HUES64 (cell line): ENCODE results near the gene FBXO17.

ENCODE experiments used
- H3K27ac ChIP-seq: 2 replicates; pipeline ENCODE4 v1.7.0; 2013; ENCODE audit warnings: low read depth, low read length, inconsistent platforms
- H3K27me3 ChIP-seq: 2 replicates; pipeline ENCODE4 v1.6.1; 2013; ENCODE audit warnings: mild to moderate bottlenecking, low read length; ENCODE audit not compliant: insufficient read depth
- H3K36me3 ChIP-seq: 2 replicates; pipeline ENCODE4 v1.6.1; 2013; ENCODE audit warnings: mild to moderate bottlenecking, low read length; ENCODE audit not compliant: insufficient read depth
- H3K4me1 ChIP-seq: 2 replicates; pipeline ENCODE4 v1.6.1; 2013; ENCODE audit warnings: mild to moderate bottlenecking, low read length, moderate library complexity; ENCODE audit not compliant: insufficient read depth
- H3K4me3 ChIP-seq: 2 replicates; pipeline ENCODE4 v1.5.1; 2013; ENCODE audit warnings: mild to moderate bottlenecking, low read length, moderate library complexity
- H3K9ac ChIP-seq: 2 replicates; pipeline ENCODE4 v1.6.1; 2013; ENCODE audit warnings: mild to moderate bottlenecking, low read depth, low read length
- H3K9me3 ChIP-seq: 2 replicates; pipeline ENCODE4 v1.6.1; 2013; ENCODE audit warnings: low read depth, low read length; ENCODE audit not compliant: insufficient read depth
- WGBS: fragments of 150-250, 120-280 bp; methylation state at CpG from one replicate; pipeline ENCODE4 v1.1.7; 2013; ENCODE audit warnings: missing lambda C conversion rate; 5-methylcytosine and 5-hydroxymethylcytosine counted together

FBXO17 gene

DNA sequence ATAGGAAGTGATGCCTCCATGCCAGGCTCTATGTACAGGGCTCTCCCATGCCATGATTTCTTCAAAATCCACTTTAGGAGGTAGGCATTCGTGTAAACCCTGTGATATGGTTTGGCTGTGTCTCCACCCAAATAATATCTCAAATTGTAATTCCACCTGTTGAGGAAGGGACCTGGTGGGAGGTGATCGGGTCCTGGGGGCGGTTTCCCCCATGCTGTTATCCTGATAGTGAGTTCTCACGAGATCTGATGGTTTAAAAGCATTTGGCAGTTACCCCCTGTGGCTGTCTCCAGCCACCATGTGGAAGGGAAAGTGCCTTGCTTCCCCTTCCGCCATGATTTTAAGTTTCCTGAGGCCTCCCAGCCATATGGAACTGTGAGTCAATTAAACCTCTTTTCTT, 53.1 kb downstream of the FBXO17 start:
- Histone ChIP-seq H3K4me3 (no peak overlapping the region), H3K27ac (no peak overlapping the region), H3K27me3 (no peaks in the 10 kb centered on the region), H3K4me1 (no peaks in the 10 kb centered on the region), H3K9ac (no peak overlapping the region), H3K36me3 (peaks cover 41% of the 10 kb centered on the region), H3K9me3 (no peaks in the 10 kb centered on the region)
- WGBS = 94% methylated on average over 5 of the region's 5 CpGs

DNA sequence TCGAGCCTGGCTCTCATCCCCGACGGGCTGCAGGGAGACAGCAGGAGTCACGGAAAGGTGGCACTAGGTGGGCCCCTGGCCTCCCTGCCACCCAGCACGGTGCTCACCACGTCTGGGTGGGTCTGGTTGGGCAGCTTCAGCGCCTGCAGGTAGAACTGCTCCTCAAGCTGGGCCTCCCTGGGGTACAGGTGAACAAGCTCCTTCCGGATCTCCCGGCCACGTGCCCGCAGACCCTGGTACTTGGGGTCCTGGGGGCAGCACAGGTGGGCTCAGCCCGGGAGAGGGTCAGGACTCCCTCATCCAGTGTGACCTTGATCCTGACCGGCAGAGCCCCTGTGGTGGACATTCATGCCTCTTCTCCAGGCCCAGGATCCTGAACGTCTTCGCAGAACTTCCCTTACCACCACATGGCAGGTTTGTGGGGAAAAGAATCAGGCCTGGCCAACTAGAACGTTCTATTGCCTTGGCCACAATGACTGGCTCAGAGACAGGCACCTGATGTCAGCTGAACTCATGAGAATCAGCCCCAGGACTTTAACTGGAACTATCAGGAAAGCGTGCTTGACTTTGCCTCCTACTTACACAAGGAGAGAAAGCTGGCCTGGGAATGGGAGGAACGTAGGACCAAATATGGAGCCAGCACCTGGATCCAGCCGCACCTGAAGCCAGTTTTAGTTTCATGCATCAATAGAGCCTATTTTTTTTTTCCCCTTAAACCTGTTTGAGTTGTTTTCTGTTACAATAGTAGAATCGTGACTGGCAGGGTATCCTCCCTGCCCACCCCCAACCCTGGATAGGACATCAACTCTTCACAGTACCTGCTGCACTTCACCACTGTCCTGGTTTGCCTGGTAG, 53.9 kb downstream of the FBXO17 start:
- Histone ChIP-seq H3K27me3 (no peaks in the 10 kb centered on the region), H3K27ac (no peak overlapping the region), H3K9me3 (no peaks in the 10 kb centered on the region), H3K4me3 (no peak overlapping the region), H3K9ac (no peak overlapping the region), H3K4me1 (no peaks in the 10 kb centered on the region), H3K36me3 (peaks cover 41% of the 10 kb centered on the region)
- 96% methylated on average over 19 of the region's 20 CpGs for WGBS

DNA sequence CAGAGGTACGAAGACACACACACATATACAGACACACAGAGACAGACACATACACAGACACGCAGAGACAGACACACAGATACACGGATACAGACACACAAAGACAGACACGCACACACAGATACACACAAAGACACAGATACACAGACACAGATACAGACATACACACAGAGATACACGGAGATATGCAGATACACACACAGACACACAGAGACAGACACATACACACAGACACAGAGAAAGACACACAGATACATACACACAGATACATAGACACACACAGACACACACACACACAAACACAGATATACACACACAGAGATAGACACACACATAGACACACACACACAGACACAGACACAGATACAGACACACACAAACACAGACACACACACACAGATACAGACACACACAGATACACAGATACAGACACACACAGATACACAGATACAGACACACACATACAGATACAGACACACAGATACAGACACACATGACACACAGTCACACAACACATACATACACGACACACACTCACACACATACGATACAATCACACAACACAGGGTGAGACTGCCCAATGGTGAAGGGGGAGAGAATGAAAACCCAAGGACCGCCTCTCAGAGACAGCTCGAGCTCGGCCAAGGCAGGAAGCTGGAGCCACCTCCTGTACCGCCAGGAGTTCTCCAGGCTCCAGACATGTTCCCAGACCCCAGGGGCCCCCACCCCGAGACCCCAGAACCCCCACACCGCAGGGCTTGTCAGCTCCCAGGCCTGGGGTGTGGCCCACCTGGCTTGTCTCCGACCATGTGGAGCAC, 54.7 kb downstream of the FBXO17 start:
- Histone ChIP-seq H3K27ac (no peak overlapping the region), H3K36me3 (peaks cover 35% of the 10 kb centered on the region), H3K9ac (no peak overlapping the region), H3K27me3 (no peaks in the 10 kb centered on the region), H3K9me3 (no peaks in the 10 kb centered on the region), H3K4me1 (no peaks in the 10 kb centered on the region), H3K4me3 (no peak overlapping the region)
- 89% methylated on average over 14 of the region's 14 CpGs for WGBS

DNA sequence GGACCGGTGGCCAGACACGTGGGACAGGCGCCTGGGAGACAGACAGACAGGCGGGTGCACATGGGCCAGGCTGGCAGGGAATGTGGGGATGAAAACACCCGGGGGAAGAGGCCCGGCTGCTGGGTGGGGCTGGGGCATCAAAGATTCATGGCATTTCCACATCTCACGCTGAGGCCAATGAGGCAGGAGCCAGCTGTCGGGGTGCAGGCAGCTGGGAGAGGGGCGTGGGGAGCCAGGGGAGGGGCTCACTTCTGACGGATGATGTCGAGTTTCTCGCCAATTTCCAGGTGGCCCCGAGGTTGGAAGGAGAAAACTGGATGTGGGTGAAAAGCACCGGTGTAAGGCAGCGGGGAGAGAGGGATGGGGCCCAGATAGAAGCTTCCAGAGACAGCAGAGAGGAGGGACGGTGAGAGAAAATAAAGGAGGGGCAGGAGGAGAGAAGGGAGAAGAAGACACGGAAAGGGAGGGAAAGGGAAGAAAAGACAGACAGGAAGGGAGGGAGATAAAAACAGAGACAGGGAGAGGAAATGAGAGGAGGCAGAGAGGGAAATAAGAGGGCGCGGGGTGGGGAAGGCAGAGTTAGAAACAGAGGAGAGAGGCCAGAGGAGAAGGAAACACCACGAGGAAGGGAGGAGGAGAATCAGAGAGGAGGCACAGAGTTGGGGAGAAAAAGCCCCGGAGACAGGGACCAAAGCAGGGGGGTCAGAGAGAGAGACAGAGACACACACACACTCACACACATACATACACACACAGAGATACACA, 55.5 kb downstream of the FBXO17 start:
- WGBS = 90% methylated on average over 21 of the region's 21 CpGs
- H3K4me3 ChIP-seq = no peak overlapping the region
- H3K9me3 ChIP-seq = no peaks in the 10 kb centered on the region
- H3K36me3 ChIP-seq = peaks cover 28% of the 10 kb centered on the region
- no peak overlapping the region for H3K27ac ChIP-seq
- H3K27me3 ChIP-seq = no peaks in the 10 kb centered on the region
- H3K9ac ChIP-seq = no peak overlapping the region
- H3K4me1 ChIP-seq = no peaks in the 10 kb centered on the region

DNA sequence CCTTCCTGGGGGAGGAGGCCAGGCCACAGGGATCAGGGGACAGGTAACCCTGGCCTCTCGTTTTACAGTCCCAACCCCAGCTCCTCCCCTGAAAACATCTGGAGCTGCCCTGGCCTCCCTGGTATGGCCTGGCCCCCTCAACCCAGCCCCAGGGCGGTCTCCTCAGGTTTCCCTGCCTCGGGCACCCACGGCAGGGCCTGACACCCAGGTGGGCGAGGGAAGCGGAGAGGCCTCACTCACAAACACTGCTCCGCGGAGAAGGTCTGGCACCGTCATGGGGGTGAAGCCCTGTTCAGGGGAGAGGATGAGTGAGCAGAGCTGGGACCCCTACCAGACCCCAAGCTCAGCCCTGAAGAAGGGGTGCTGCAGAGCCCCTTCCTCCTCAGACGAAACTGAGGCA, 57.0 kb downstream of the FBXO17 start:
- H3K9ac ChIP-seq = 0 out of 2 replicates have a peak overlapping the region, but pooled peaks have one; percentile 20
- H3K4me1 ChIP-seq = no peaks in the 10 kb centered on the region
- H3K27ac ChIP-seq = no peak overlapping the region
- H3K4me3 ChIP-seq = no peak overlapping the region
- WGBS = 91% methylated on average over 10 of the region's 10 CpGs
- no peaks in the 10 kb centered on the region for H3K9me3 ChIP-seq
- H3K36me3 ChIP-seq = peaks cover 15% of the 10 kb centered on the region
- no peaks in the 10 kb centered on the region for H3K27me3 ChIP-seq

DNA sequence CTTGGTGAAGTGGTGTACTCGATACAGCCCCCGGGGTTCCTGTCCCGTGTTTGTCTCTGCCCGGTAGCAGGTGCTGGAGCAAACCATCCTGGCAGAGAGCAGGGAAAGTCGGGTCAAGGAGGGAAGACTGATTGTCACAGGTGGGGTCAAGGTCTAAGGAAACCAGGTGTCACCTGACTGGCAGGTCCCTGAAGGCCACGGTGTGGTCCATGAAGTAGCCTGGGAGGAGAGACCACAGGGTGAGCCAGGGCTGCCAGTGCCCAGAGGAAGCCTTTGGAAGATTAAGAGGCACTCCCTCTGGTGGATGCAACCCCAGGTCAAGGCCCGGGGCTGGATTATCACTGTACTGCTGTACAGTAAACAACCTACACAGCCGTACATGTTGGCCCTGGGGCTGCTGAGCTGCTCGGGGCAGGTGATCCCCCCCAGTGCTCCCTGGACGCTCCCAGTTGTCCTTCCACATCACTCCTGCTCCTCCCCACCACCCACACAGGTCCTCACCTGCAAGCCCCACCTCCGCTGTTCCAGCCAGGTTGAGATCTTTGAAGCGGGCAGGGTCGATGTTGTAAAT, 57.5 kb downstream of the FBXO17 start:
- H3K4me1 ChIP-seq = no peaks in the 10 kb centered on the region
- H3K9me3 ChIP-seq = no peaks in the 10 kb centered on the region
- peaks cover 15% of the 10 kb centered on the region for H3K36me3 ChIP-seq
- H3K9ac ChIP-seq = 0 out of 2 replicates have a peak overlapping the region, but pooled peaks have one; percentile 20
- H3K4me3 ChIP-seq = no peak overlapping the region
- H3K27ac ChIP-seq = no peak overlapping the region
- H3K27me3 ChIP-seq = no peaks in the 10 kb centered on the region
- 93% methylated on average over 13 of the region's 13 CpGs for WGBS

DNA sequence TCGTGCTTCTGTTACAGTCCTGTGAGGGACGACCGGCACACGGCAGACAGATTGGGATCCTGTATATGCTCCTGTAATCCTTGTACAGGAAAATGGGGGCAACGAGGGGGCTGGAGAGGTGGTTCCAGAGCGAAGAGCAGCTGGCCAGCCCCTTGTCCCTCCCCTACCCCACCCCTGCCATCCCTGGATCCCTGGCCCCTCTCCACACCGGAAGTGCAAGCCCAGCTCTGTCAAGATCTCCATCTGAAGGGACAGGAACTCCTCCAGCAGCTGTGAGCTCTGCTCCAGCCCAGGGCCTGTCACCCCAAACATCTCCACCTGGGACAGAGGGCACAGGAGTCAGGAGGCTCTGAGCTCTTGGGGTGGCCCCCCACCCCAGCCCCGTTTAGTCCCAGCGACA, 58.0 kb downstream of the FBXO17 start:
- no peak overlapping the region for H3K4me3 ChIP-seq
- no peak overlapping the region for H3K9ac ChIP-seq
- H3K4me1 ChIP-seq = no peaks in the 10 kb centered on the region
- H3K9me3 ChIP-seq = no peaks in the 10 kb centered on the region
- H3K36me3 ChIP-seq = peaks cover 13% of the 10 kb centered on the region
- no peak overlapping the region for H3K27ac ChIP-seq
- no peaks in the 10 kb centered on the region; the same call in 1 of the 2 replicates for H3K27me3 ChIP-seq
- WGBS = 94% methylated on average over 9 of the region's 9 CpGs

DNA sequence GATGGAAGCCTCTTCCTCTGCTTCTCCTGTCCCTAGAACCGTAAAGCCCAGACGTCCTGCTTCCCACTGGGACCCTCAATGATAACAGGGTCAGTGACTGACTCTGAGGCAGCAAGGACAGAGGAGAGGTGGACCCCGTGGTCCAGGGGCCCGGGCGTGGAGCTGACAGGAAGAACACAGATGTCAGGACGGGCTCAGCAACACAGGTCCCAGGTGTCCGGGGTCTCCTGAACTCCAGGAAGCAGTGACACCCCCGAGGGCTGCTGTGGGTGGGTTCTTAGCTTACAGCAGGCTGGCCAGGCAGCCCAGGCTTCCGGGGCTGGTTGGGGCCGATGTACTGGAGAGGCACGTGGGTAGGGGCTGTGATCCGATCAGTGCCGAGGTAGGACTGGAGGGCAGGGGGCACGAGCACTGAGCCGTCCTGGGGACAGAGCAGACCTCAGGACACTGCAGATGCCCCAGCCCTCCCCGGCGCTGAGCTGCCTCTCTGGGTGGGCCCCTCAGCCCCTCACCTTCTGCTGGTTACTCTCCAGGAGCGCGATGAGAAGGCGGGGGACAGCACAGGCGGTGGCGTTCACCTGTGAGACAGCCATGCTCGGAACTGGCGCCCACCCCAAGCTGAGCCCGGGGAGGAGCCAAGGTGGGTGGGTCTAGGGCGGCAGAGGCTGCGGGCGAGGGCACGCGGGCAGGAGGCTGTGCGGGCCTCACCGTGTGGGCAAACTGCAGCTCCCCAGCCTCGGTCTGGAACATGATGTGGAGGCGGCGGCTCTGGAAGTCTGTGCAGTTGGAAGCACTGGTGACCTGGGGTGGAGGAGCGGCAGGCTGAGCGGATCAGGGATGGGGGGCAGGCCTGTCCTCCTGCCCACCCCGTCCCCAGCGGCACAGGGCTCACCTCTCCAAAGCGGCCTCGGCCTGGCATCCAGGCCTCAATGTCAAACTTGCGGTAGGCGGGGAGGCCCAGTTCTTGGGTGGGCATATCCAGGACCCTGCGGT, 59.9 kb downstream of the FBXO17 start:
- Histone ChIP-seq H3K9me3 (no peaks in the 10 kb centered on the region), H3K27me3 (peaks cover 3% of the 10 kb centered on the region; the same call in 1 of the 2 replicates), H3K4me3 (no peak overlapping the region), H3K36me3 (no peaks in the 10 kb centered on the region), H3K27ac (no peak overlapping the region), H3K4me1 (no peaks in the 10 kb centered on the region), H3K9ac (no peak overlapping the region)
- WGBS = 96% methylated on average over 44 of the region's 44 CpGs

DNA sequence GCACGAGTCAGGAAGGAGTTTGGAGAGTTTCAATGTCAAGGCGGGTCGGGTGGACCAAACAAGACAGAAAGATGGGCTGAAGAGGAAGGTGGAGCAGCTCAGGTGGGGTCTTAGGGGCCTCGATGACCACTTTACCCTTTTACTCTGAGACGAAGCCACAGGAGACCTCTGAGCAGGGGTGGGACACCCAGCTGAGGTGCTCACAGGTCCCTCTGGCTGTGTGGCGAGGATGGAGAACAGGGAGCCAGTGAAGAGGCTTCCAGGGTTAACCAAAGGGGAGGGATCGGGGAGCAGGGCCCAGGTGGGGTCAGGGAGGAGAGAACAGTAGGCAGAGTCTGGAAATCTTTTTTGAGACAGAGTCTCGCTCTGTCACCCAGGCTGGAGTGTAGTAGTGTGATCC, 61.6 kb downstream of the FBXO17 start:
- 91% methylated on average over 8 of the region's 8 CpGs for WGBS
- no peak overlapping the region for H3K9ac ChIP-seq
- H3K27ac ChIP-seq = no peak overlapping the region
- H3K9me3 ChIP-seq = no peaks in the 10 kb centered on the region
- no peaks in the 10 kb centered on the region for H3K4me1 ChIP-seq
- H3K27me3 ChIP-seq = peaks cover 3% of the 10 kb centered on the region; the same call in 1 of the 2 replicates
- H3K4me3 ChIP-seq = no peak overlapping the region
- no peaks in the 10 kb centered on the region for H3K36me3 ChIP-seq
